Superior temporal gyrus (tissue), 1 donor: ENCODE results near the gene DOCK6.

Source experiments
- DNase-seq: peaks from one replicate; pipeline ENCODE4 v3.0.0-alpha.2; 2016; ENCODE audit errors: extremely low spot score

Gene DOCK6

DNA sequence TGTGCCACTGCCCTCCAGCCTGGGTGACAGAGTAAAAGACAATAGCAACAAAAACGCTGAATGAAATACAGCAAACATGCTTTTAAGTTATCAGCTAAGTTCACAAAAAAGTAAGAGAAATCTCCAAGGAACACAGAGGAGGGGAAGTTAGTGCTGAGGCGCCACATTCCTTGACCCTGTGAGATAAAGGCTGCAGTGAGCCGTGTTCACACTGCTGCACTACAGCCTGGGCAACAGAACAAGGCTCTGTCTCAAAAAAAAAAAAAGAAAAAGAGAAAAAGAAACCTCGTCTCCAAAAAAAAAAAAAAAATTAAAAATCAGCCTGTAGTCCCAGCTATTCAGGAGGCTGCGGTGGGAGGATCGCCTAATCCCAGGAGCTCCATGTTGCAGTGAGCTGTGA is 16.3 kb upstream of the DOCK6 start:
- DNase-seq = no peak

GRCh38 chr19:11274533-11275086 is 12.3 kb upstream of the DOCK6 start:
- DNase-seq = no peak

DNA sequence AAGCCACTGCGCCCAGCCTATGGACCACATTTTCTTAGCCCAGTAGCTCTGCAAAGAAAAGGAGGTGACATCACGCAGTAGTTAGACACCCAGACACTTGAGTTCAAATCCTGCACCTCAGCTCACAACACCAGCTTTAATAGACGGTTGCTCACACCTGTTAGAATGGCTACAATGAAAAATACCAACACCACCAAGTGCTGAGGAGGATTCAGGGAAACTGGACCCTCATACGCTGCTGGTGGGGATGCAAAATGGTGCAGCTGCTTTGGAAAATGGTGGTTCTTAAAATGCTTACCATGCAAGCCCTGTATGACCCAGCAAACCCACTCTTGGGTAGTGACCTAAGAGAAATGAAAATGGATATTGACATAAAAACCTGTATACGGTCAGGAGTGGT is 11.7 kb upstream of the DOCK6 start:
- DNase-seq = no peak

DNA sequence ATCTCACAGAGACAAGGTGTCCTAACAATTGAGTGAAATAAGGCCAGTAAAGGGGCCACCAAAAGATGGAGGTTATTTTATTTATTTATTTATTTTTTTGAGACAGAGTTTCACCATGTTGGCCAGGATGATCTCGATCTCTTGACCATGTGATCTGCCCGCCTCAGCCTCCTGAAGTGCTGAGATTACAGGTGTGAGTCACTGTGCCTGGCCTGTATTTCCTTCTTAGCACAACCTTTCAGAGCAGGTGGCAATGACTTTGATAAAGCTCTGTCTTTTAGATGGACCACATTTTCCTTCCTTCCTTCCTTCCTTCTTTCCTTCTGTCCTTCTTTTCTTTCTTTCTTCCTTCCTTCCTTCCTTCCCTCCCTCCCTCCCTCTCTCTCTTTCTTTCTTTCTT is 11.0 kb upstream of the DOCK6 start:
- DNase-seq = no peak

DNA sequence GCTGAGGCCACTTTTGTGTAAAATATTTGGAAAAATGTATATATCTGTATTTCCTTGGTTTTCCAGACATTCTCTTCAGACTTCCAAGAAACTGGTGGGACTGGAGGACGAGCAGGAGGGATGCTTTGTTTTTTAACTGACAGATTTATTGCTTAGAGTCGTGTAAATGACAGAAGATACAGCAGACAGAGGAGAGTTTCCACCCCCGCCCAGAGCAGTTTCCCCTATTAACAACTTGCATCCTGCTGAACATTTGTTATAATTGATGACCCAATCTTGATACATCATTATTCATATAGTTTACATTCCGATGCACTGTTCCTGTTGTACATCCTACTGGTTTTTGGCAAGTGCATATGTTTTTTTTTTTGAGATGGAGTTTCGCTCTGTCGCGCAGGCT is 7.1 kb upstream of the DOCK6 start:
- DNase-seq = no peak

DNA sequence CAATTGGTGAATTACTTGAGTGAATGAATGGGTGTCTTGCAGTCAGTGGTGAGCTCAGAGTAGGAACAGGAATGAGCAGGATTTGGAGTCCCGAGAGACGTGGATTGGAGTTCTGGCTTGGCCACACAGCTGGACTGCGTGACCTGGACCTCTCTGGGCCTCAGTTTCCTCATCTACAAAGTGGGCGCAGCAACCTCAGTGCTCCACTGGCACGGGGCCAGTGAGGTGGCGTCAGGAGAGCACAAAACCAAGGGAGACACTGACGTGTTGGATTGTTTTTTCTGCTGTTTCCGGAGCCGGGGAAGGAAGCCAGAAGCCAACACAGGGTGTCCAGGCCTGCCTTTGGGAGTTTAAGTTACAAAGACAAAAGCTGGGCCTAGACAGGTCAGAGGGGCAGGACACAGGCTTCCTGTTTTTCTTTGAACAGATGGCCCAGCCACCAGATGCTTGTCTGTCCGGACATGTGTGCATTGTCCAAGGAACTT is 6.5 kb upstream of the DOCK6 start:
- no peak for DNase-seq

DNA sequence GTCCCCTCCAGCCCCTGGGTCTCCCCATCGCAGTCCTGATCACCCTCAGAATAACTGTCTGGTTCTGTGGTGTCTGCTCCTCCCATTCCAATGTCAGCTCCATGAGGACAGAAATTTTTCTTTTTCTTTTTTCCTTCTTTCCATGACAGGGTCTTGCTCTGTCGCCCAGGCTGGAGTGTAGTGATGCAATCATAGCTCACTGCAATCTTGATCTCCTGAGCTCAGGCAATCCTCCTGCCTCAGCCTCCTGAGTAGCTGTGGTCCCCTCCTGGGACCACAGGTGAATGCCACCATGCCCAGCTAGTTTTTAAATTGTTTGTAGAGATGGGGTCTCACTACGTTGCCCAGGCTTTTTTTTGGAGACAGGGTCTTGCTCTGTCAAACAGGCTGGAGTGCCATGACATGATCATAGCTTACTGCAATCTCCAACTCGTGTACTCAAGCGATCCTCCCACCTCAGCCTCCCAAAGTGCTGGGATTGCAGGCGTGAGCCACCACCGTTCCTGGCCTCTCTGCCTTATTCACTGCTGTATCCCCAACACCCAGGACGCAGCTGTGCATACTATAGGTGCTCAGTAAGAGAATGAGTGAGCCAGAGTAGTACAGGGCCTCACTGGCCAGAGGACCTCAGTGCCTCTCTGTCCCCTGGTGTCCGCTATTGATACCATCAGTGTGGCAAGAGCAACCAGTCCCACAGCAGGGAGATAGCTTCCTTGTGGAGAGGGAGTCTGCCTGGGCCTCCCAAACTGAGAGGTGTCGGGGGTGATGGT is 5.2 kb upstream of the DOCK6 start:
- DNase-seq = no peak

GRCh38 chr19:11265785-11266236 is 3.5 kb upstream of the DOCK6 start:
- DNase-seq = no peak

- no peak for DNase-seq
Observed at GRCh38 chr19:11265177-11265784, 3.0 kb upstream of the DOCK6 start.

GRCh38 chr19:11264452-11265176 is 2.3 kb upstream of the DOCK6 start:
- no peak for DNase-seq

GRCh38 chr19:11263726-11264125 is 1.4 kb upstream of the DOCK6 start:
- DNase-seq = no peak

DNA sequence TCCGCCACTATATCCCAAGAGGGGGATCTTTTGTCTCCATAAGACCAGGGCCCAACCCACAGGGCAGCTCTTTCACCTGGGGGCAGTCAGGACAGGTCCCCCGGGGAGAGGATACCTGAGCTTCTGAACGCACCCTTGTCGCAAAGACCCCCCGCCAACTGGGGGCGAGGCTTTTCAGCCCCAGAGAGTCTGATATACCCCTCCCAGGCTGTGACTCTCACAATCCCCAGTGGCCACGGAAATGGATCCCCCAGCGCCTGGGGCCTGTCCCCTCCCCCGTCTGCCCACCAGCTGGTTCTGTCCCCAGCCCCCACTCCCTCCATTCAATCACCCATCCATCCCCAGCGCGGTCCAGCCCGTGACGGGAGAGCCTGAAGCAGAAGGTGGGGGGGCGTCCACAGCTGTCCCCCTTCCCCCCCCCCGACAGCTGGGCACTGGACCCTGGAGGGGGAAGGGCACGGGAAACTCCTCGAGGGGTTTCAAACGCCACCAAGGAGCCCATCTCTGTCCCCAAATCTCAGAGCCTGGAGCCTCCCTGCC is 823 bp downstream of the DOCK6 start:
- DNase-seq = no peak

DNA sequence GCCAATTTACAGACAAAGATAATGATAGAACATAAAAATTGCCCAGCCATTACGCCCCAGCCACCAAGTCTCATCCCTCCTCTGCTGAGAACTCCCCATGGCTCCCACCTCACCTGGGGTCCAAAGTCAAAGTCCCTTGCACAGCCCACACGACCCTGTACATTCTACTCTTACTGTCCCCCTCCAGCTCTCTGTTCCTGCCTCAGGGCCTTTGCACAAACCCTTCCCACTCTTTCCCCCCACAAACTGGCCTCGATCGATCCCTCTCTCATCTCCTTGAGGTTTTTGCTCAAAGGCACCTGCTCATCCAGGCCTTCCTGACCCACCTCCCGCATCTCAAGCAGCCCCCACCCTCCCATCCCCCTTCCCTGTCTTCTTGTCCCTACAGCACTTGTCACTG is 1.3 kb downstream of the DOCK6 start:
- no peak for DNase-seq

DNA sequence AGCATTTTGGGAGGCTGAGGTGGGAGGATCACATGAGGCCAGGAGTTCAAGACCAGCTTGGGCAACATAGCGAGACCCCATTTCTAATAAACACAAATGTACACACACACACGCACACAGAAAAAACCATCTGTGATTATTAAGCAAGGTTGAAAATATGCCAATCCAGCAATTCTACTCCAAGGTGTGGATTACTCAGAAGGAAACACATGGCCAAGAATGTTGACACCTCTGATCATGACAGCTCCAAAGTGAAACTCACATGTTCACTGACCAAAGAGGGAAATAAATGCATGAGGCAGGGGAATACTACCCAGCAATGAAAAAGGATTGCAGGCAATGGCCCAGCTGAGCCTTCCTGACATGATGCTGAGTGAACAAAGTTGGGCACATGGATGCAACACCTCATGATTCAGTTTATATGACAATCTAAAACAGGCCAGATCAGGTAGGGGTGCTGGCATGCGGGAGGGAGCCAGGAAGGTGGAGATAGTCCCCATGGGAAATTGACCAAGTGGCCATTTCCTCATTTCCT is 4.4 kb downstream of the DOCK6 start:
- no peak for DNase-seq

GRCh38 chr19:11256189-11256588 is 6.1 kb downstream of the DOCK6 start:
- no peak for DNase-seq

DNA sequence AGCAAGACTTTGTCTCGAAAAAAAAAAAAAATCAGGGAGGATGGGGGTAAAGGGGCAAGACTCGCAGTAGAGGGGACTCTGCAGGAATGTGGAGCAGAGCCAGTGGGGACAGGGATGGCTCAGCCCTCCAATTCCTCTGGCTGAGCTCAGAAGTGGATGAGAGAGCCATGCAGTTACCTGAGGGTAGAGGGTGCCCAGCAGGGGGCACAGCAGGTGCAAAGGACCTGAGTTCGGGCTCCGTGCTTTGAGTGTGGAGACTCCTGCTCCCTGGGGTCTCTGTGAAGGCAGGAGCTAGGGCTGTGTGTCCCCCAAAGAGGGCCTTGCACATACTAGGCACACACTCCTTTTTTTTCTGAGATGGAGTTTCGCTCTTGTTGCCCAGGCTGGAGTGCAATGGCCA is 7.7 kb downstream of the DOCK6 start:
- DNase-seq = no peak

GRCh38 chr19:11252665-11253355 is 9.5 kb downstream of the DOCK6 start:
- no peak for DNase-seq

GRCh38 chr19:11251650-11252314 is 10.5 kb downstream of the DOCK6 start:
- no peak for DNase-seq

- DNase-seq = no peak
Observed at GRCh38 chr19:11251217-11251616, 11.1 kb downstream of the DOCK6 start.

DNA sequence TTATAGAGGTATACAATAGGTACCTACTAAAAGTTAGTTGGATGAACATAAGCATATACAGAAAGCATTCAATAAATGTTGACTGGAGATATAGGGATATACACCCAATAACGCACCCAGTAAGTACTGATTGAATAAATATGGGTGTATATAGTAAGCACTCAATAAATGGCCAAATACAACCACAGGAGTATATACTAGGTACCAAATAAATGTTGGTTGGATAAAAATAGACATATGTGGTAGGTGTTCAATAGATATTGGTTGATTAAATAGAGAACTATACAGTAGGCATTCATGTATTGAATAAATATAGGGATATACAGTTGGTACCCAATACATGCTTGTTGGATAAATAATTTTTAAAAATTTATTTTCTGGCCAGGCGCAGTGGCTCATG is 13.5 kb downstream of the DOCK6 start:
- no peak for DNase-seq

DNA sequence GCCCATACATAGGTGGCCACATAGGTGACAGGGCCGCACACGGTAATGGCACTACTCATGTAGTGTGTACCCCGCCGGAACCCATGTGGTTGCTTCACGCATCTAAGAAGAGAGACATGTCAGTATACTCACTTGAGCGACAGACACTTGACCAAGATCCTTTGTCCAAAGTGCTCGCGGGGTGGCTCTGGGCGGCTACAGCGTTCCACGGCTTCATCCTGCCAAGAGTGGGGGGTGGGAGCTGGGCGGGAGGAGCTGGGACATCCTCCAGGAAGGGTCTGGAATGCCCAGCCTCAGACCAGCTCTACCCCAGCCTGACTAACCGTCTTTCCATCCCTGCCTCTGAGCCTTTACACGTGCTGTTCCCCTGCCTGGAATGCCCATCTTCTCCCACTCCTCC is 14.4 kb downstream of the DOCK6 start:
- DNase-seq = no peak
